ENCODE data around the gene GSPT1. TPM values are rescaled to one million over a fixed set of nuclear protein-coding genes. Genes with fewer than 3 reads are reported as not detected.

The GSPT1 gene
- total RNA-seq, 1 donor from 2014 or later: 101 TPM

DNA sequence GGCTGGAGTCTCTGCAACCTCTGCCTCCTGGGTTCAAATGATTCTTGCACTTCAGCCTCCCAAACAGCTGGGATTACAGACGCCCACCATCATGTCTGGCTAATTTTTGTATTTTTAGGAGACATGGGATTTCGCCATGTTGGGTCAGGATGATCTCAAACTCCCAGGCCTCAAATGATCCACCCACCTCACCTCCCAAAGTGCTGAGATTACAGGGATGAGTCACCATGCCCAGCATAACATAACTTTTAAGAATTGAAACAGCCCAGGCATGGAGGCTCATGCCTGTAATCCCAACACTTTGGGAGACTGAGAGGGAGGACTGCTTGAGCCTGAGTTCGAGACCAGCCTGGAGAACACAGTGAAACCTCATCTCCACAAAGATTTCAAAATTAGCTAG lies 66.9 kb downstream of the GSPT1 start:
- peak overlapping the region; percentile 75 for H3K4me3 Mint-ChIP-seq
- no peaks in the 10 kb centered on the region for H3K27me3 Mint-ChIP-seq
- peaks cover 7% of the 10 kb centered on the region for H3K4me1 Mint-ChIP-seq (ENCODE audit: unreplicated experiment)
- peaks cover 20% of the 10 kb centered on the region for H3K36me3 Mint-ChIP-seq
- DNase-seq (ENCODE audit: extremely low spot score, unreplicated experiment): no peak
- H3K9me3 Mint-ChIP-seq: no peaks in the 10 kb centered on the region
- TF ChIP-seq, protein P1, sequence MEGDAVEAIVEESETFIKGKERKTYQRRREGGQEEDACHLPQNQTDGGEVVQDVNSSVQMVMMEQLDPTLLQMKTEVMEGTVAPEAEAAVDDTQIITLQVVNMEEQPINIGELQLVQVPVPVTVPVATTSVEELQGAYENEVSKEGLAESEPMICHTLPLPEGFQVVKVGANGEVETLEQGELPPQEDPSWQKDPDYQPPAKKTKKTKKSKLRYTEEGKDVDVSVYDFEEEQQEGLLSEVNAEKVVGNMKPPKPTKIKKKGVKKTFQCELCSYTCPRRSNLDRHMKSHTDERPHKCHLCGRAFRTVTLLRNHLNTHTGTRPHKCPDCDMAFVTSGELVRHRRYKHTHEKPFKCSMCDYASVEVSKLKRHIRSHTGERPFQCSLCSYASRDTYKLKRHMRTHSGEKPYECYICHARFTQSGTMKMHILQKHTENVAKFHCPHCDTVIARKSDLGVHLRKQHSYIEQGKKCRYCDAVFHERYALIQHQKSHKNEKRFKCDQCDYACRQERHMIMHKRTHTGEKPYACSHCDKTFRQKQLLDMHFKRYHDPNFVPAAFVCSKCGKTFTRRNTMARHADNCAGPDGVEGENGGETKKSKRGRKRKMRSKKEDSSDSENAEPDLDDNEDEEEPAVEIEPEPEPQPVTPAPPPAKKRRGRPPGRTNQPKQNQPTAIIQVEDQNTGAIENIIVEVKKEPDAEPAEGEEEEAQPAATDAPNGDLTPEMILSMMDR (conservative IDR thresholded peaks at IDR 0.05): no peak
- H3K27ac Mint-ChIP-seq: peak overlapping the region; percentile 55

DNA sequence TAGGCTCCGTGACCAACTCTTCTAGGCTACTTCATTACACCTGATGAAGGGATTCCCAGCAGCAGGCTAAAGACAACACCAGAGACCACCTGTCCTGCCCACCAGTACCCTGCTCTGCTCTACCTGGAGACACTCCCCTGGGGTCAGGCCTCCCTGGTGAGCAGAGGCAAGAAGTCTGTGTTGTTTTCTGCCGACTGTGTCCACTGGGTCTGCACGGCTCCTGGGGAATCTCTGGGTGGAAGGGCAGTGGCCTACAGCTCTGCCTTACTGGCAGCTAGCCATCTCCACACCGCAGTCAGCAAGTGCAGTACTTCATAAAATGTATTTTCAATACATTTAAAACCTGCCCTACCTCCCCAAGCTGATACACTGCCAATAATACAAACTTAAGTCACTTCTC lies 71.3 kb downstream of the GSPT1 start:
- H3K27me3 Mint-ChIP-seq: no peaks in the 10 kb centered on the region
- peaks cover 19% of the 10 kb centered on the region for H3K36me3 Mint-ChIP-seq

DNA sequence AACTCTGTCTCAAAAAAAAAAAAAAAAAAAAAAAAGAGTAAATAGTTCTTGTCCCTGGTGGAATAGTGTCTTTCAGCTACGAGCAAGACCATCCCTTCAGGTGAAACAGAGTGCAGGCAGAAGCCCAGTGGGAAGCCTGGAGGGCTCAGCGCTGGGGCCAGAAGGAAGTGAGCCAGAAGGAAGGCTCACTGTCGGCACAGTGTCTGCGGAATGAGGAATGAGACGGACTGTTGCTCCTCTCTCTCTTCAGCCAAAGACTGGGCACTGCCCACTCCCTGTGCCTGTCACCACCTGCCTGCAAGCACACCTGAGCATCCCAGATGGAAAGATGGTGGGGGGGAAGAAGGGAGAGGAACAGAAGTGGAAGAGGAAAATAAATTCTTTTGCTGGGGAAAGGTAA lies 71.9 kb downstream of the GSPT1 start:
- Mint-ChIP-seq H3K27ac (no peak overlapping the region), H3K9me3 (no peaks in the 10 kb centered on the region), H3K27me3 (no peaks in the 10 kb centered on the region), H3K36me3 (peaks cover 20% of the 10 kb centered on the region), H3K4me3 (no peak overlapping the region), H3K4me1 (ENCODE audit: unreplicated experiment) (no peaks in the 10 kb centered on the region)
- DNase-seq (ENCODE audit: extremely low spot score, unreplicated experiment): no peak
- TF ChIP-seq, protein P1 (conservative IDR thresholded peaks at IDR 0.05): no peak

More for the DNA sequence above, 71.3 kb downstream of the GSPT1 start:
- Mint-ChIP-seq H3K27ac (no peak overlapping the region), H3K4me3 (no peak overlapping the region), H3K9me3 (no peaks in the 10 kb centered on the region), H3K4me1 (ENCODE audit: unreplicated experiment) (no peaks in the 10 kb centered on the region)
- DNase-seq (ENCODE audit: extremely low spot score, unreplicated experiment): no peak
- TF ChIP-seq, protein P1 (conservative IDR thresholded peaks at IDR 0.05): no peak

DNA sequence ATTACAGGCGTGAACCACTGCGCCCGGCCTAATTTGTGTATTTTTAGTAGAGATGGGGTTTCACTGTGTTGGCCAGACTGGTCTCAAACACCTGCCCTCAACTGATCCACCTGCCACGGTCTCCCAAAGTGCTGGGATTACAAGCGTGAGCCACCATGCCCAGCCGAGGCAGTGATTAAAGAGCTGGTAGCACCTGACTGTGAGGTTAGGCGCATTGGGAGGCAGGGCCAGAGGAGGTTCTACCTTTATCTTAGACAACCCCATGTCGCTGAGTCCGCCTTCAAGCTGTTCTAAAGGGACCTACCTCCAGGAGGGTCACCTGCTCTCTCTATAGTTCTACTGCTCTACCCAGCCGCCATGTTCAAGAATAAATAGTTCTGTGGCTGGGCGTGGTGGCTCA lies 72.5 kb downstream of the GSPT1 start:
- TF ChIP-seq, protein P1 (conservative IDR thresholded peaks at IDR 0.05): no peak
- H3K9me3 Mint-ChIP-seq: no peaks in the 10 kb centered on the region
- H3K4me1 Mint-ChIP-seq (ENCODE audit: unreplicated experiment): no peaks in the 10 kb centered on the region
- H3K4me3 Mint-ChIP-seq: no peak overlapping the region
- no peak overlapping the region for H3K27ac Mint-ChIP-seq
- no peaks in the 10 kb centered on the region for H3K27me3 Mint-ChIP-seq
- DNase-seq (ENCODE audit: extremely low spot score, unreplicated experiment): no peak
- H3K36me3 Mint-ChIP-seq: peaks cover 20% of the 10 kb centered on the region

DNA sequence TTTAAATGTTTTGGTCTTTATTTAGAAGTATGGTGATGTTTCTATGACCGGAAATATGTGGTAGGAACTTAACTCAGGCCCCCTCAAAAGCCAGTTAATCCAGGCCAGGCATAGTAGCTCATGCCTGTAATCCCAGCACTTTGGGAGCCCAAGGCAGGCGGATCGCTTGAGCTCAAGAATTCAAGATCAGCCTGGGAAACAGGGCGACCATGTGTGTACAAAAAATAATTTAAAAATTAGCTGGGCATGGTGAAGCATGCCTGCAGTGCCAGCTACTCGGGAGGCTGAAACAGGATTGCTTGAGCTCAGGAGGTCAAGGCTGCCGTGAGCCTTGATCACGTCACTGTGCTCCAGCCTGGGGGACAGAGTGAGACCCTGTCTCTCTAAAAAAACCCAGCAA lies 74.7 kb downstream of the GSPT1 start:
- no peak for DNase-seq (ENCODE audit: extremely low spot score, unreplicated experiment)
- Mint-ChIP-seq H3K27me3 (no peaks in the 10 kb centered on the region), H3K4me1 (ENCODE audit: unreplicated experiment) (peaks cover 6% of the 10 kb centered on the region), H3K27ac (no peak overlapping the region), H3K9me3 (no peaks in the 10 kb centered on the region), H3K36me3 (peaks cover 24% of the 10 kb centered on the region), H3K4me3 (no peak overlapping the region)
- TF ChIP-seq, protein P1 (conservative IDR thresholded peaks at IDR 0.05): no peak

Data from type B pancreatic cell (in vitro differentiated cells).